B cell (primary cell): ENCODE data around the gene ARMC9.

Source experiments
- CTCF ChIP-seq: fragments of 200-600 bp; IDR thresholded peaks from one replicate; pipeline ENCODE4 v1.8.0; 2022; ENCODE audit warnings: antibody characterized with exemption, mild to moderate bottlenecking
- EZH2 ChIP-seq: IDR thresholded peaks from 2 replicates; pipeline ENCODE4 v1.6.1; 2012; ENCODE audit warnings: borderline replicate concordance, low read depth, mild to moderate bottlenecking, moderate library complexity, low read length; ENCODE audit not compliant: insufficient read depth, poor library complexity, severe bottlenecking

- no peak for TF ChIP-seq CTCF
- no peak for TF ChIP-seq EZH2
Measured at GRCh38 chr2:231181860-231182512, 16.4 kb upstream of the ARMC9 start.
